LNCAP (cell line): Measurements from ENCODE around the gene C4orf50.

Experiments
- TF ChIP-seq, protein P1 (sequence below): fragments of 450-650 bp; IDR thresholded peaks from 2 replicates; pipeline ENCODE4 v1.5.1; 2017; ENCODE audit warnings: mild to moderate bottlenecking

The C4orf50 gene

GRCh38 chr4:6018331-6018730 is at the start of gene C4orf50:
Gene C4orf50 (minus strand): TSS chr4:6018431.
- TF ChIP-seq, protein P1, sequence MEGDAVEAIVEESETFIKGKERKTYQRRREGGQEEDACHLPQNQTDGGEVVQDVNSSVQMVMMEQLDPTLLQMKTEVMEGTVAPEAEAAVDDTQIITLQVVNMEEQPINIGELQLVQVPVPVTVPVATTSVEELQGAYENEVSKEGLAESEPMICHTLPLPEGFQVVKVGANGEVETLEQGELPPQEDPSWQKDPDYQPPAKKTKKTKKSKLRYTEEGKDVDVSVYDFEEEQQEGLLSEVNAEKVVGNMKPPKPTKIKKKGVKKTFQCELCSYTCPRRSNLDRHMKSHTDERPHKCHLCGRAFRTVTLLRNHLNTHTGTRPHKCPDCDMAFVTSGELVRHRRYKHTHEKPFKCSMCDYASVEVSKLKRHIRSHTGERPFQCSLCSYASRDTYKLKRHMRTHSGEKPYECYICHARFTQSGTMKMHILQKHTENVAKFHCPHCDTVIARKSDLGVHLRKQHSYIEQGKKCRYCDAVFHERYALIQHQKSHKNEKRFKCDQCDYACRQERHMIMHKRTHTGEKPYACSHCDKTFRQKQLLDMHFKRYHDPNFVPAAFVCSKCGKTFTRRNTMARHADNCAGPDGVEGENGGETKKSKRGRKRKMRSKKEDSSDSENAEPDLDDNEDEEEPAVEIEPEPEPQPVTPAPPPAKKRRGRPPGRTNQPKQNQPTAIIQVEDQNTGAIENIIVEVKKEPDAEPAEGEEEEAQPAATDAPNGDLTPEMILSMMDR, result no peak

- TF ChIP-seq, protein P1, result no peak
Observed at GRCh38 chr4:6065934-6066590, 47.8 kb upstream of the C4orf50 start.

GRCh38 chr4:6065166-6065565 is 46.9 kb upstream of the C4orf50 start:
- TF ChIP-seq, protein P1, result no peak

DNA sequence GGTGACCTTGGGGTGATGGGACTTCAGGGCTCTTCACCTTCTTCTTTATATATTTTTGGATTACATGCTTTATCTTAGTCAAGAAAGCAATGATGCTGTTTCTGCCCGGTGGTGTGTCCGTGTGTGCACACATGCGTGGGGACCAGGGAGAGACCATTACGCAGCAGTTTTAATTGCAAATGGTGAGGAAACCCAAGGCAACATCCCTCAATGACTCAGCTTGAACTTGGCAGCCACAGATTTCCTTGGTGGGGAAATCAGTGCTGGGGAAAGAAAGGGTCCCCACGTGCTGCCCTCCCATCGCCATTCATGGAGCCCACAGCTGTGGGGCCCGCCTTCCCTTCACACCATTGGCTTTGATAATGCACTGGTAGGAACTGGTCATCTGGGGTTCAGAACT is 46.2 kb upstream of the C4orf50 start:
- TF ChIP-seq, protein P1, result no peak

DNA sequence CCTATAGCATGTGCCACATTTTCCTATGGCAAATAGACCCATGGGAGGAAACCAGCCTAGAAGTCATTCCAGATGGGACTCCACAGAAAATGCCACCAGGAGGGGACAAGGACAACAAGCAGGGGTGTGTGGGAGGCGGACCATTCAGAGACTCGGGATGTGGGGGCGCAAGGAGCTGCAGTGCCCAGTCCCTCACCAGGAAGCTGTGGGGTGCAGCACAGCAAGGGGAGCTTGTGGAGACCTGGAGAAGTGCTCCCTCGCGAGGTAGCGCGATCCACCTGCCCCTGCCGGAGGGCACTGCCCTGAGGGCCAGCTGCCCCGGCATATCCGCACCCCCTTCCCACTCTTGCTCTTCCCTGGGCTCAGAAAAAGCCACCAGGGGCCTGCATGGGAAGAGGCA is 45.5 kb upstream of the C4orf50 start:
- TF ChIP-seq, protein P1, result no peak

- TF ChIP-seq, protein P1, result no peak
Observed at GRCh38 chr4:6062133-6062532, 43.9 kb upstream of the C4orf50 start.

DNA sequence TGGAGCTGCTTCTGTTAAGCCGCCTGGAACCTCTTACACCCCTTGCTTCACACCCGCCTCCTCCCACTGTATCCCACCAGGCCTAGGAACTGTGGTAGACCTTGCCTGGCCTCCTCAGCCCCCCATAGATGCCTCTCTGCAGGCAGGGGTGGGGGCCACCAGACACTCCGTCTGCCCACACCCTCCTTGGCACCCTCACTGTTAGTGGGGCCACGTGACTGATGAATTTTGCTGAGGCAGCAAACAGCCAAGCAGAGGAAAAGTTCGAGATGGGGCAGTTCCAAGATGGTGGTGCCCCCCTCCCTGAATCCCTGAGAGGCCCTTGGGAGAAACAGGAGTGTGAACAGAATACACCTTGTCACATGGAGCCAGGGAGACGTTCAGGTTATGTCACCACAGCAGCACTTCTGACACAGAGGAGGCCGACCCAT is 41.2 kb upstream of the C4orf50 start:
- TF ChIP-seq, protein P1, result no peak
